ENCODE data around the gene KRT85.

- TF ChIP-seq, protein P1, sequence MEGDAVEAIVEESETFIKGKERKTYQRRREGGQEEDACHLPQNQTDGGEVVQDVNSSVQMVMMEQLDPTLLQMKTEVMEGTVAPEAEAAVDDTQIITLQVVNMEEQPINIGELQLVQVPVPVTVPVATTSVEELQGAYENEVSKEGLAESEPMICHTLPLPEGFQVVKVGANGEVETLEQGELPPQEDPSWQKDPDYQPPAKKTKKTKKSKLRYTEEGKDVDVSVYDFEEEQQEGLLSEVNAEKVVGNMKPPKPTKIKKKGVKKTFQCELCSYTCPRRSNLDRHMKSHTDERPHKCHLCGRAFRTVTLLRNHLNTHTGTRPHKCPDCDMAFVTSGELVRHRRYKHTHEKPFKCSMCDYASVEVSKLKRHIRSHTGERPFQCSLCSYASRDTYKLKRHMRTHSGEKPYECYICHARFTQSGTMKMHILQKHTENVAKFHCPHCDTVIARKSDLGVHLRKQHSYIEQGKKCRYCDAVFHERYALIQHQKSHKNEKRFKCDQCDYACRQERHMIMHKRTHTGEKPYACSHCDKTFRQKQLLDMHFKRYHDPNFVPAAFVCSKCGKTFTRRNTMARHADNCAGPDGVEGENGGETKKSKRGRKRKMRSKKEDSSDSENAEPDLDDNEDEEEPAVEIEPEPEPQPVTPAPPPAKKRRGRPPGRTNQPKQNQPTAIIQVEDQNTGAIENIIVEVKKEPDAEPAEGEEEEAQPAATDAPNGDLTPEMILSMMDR (conservative IDR thresholded peaks at IDR 0.05; ENCODE audit: low read length): peak; percentile 99
- TF ChIP-seq EZH2phosphoT487 (IDR thresholded peaks at IDR 0.05; ENCODE audit: borderline replicate concordance): no peak
These were observed 40.0 kb downstream of the KRT85 start for GRCh38 chr12:52327052-52327829.
